ENCODE data around the gene MLLT10.

DNA sequence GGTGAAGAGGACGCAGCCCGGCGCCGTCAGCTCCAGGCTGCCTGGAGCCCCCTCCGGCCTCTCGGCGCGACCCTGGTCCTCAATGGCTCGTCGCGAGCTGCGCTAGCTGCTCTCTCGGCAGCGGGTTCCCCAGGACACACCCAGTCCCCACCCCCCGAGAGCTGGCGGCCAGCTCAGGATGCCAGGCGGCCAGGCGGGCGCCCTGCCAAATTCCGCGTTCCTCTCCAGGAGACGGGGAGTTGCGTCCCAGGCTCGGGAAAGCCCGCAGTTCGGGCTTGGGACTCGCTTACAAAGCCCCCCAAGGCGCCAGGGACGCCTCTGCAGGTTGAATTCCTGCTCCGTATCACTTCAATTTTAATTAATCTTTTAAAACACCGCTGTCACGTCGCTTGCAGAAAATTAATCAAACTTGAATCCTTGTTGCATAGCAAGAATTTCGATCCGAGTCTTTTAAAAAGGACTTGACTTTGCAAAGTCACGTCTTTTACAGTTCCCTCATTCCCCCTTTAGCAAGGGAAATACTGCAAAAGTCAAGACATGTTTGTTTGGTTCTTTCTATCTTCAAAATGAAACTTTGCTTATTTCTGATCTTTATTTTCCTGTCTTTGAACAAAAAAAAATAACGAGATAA is 36.7 kb upstream of the MLLT10 start:
- TF ChIP-seq, protein P1, sequence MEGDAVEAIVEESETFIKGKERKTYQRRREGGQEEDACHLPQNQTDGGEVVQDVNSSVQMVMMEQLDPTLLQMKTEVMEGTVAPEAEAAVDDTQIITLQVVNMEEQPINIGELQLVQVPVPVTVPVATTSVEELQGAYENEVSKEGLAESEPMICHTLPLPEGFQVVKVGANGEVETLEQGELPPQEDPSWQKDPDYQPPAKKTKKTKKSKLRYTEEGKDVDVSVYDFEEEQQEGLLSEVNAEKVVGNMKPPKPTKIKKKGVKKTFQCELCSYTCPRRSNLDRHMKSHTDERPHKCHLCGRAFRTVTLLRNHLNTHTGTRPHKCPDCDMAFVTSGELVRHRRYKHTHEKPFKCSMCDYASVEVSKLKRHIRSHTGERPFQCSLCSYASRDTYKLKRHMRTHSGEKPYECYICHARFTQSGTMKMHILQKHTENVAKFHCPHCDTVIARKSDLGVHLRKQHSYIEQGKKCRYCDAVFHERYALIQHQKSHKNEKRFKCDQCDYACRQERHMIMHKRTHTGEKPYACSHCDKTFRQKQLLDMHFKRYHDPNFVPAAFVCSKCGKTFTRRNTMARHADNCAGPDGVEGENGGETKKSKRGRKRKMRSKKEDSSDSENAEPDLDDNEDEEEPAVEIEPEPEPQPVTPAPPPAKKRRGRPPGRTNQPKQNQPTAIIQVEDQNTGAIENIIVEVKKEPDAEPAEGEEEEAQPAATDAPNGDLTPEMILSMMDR (IDR thresholded peaks at IDR 0.05): no peak
- peak; percentile 71 to 72 for TF ChIP-seq POLR2AphosphoS5 (IDR thresholded peaks at IDR 0.05; ENCODE audit: insufficient read depth in 1 of 2, low read depth in 1 of 2)

Data from vagina (tissue), 2 donors.